ENCODE measurements around the gene MET. TPM values are rescaled to one million over a fixed set of nuclear protein-coding genes. Genes with fewer than 3 reads are reported as not detected.

MET gene
- total RNA-seq, 1 experiment from 2014 or later: 200 TPM

DNA sequence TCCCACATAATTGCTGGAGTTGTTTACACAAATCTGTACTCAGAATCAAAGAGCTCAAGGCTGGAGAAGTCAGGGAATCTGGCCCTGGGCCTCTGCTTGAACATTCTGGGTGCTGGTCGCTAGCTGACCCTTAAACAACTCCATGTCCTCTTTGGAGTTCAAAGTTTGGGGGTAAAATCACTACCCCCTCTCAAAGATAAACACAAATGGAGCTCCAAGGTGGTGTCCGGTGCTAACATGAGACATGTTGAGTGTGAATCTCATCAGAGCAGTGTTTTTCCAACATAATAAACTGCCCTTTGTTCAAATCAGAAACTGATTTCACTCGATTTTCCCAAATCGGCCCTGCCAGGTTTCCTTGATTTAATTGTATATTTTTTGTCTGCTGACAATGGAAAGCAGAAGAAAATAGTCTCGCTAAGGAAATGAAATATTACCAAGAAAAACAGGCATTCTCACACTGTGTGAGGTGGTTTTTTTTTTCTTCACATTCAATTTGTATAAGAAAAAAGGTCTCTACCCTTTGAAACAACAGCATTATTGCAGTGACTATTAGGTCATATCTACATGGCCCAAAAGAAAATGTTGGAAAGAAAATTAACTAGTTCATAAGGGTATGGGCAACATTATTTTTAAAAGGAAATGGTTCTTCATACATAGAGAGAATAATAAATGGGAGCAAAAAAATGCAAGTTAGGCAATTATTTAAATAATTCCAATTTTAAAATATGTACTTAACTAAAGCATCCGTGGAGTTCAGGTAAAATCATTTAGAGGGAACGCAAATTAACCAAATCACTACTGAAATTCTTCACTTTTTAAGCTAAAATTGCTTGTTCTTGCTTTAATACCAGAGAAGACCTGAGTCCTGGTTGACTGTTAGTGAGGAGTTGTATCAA, 134.3 kb downstream of the MET start (continued):
- no peak for TF ChIP-seq YY1 (IDR thresholded peaks at IDR 0.05; ENCODE audit: extremely low read depth, insufficient replicate concordance, low read depth, low read length)
- TF ChIP-seq, protein P1, sequence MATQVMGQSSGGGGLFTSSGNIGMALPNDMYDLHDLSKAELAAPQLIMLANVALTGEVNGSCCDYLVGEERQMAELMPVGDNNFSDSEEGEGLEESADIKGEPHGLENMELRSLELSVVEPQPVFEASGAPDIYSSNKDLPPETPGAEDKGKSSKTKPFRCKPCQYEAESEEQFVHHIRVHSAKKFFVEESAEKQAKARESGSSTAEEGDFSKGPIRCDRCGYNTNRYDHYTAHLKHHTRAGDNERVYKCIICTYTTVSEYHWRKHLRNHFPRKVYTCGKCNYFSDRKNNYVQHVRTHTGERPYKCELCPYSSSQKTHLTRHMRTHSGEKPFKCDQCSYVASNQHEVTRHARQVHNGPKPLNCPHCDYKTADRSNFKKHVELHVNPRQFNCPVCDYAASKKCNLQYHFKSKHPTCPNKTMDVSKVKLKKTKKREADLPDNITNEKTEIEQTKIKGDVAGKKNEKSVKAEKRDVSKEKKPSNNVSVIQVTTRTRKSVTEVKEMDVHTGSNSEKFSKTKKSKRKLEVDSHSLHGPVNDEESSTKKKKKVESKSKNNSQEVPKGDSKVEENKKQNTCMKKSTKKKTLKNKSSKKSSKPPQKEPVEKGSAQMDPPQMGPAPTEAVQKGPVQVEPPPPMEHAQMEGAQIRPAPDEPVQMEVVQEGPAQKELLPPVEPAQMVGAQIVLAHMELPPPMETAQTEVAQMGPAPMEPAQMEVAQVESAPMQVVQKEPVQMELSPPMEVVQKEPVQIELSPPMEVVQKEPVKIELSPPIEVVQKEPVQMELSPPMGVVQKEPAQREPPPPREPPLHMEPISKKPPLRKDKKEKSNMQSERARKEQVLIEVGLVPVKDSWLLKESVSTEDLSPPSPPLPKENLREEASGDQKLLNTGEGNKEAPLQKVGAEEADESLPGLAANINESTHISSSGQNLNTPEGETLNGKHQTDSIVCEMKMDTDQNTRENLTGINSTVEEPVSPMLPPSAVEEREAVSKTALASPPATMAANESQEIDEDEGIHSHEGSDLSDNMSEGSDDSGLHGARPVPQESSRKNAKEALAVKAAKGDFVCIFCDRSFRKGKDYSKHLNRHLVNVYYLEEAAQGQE (IDR thresholded peaks at IDR 0.05; ENCODE audit: low read depth): no peak

DNA sequence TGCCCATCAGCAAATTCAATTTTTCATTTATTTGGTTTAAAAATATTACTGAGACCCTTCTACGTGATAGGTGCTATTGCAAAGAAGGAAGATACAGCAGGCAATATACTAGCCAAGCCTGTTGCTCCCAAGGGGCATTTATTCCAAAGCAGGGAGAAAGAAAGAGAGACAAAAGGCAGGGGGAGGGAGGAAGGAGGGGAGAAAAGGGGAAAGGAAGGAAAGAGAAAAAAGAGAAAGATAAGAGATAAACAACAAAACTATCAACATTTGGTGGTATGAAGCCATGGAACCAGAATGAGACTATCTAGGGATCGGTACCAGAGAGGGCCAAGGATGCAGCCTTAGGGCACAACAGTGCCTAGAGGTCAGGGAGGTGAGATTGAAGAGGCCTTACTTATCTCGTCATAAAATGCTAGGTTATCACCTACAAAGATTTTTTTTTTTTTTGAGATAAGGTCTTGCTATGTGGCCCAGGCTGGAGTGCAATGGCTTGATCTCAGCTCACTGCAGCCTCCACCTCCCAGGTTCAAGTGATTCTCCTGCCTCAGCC, 135.1 kb downstream of the MET start:
- ATAC-seq (no peak), DNase-seq (ENCODE audit: low read depth, low spot score) (no peak)
- no peaks in the 10 kb centered on the region for H4K20me1 ChIP-seq (ENCODE audit: insufficient read depth)
- no peak overlapping the region for H3K4me3 ChIP-seq (replicated peaks in 1 of 2; ENCODE audit: low read depth in 1 of 2, low read length in 2 of 2)
- no peaks in the 10 kb centered on the region for H3K79me2 ChIP-seq (ENCODE audit: insufficient read depth, low read length)
- no peaks in the 10 kb centered on the region for H3K9me2 ChIP-seq (ENCODE audit: insufficient read depth)
- no peak overlapping the region for H3K4me2 ChIP-seq (ENCODE audit: low read length)
- no TSS peak for BruUV-seq (replicated peaks)
- peaks cover 67 to 75% of the 10 kb centered on the region in 2 experiments for H3K4me1 ChIP-seq (ENCODE audit: control insufficient read depth in 1 of 2, insufficient read depth in 2 of 2, low read length in 2 of 2)
- no peak overlapping the region for H3K27ac ChIP-seq (ENCODE audit: low read depth, low read length)
- no peaks in the 10 kb centered on the region for H3K27me3 ChIP-seq (ENCODE audit: insufficient read depth, low read length)
- no peak overlapping the region for H3K9ac ChIP-seq (ENCODE audit: low read length)
- ChIA-PET POLR2A (no interaction called here), CTCF (interaction anchor here (0.7 to 3.2 kb wide), 3 partner anchors 216 to 627 kb away, joined by 3 to 31 read pairs (median 9); no protein-coding TSS in a partner anchor), RAD21 (ENCODE audit: low non-redundant PET in 1 of 2, low total read pairs in 2 of 2, uncharacterized antibody in 2 of 2, unreplicated experiment in 2 of 2) (no interaction called here)
- H3K9me3 ChIP-seq (ENCODE audit: control insufficient read depth in 1 of 2, insufficient read depth in 1 of 2, low read depth in 1 of 2, low read length in 2 of 2): no peaks in the 10 kb centered on the region
- H3K36me3 ChIP-seq (ENCODE audit: control insufficient read depth in 1 of 2, insufficient read depth in 2 of 2, low read length in 2 of 2): no peaks in the 10 kb centered on the region
- intact Hi-C loops (cut with micrococcal nuclease): loop anchor here (5.0 kb wide), 2 partner anchors 280 to 550 kb away; partner anchors contain the start of gene CAV1
- H2AFZ ChIP-seq (ENCODE audit: low read depth, low read length, poor library complexity, severe bottlenecking): no peak overlapping the region
- no peak for TF ChIP-seq JUND (IDR thresholded peaks at IDR 0.05)

All from HCT116 (cell line).